ENCODE data around the gene BRMS1L.

DNA sequence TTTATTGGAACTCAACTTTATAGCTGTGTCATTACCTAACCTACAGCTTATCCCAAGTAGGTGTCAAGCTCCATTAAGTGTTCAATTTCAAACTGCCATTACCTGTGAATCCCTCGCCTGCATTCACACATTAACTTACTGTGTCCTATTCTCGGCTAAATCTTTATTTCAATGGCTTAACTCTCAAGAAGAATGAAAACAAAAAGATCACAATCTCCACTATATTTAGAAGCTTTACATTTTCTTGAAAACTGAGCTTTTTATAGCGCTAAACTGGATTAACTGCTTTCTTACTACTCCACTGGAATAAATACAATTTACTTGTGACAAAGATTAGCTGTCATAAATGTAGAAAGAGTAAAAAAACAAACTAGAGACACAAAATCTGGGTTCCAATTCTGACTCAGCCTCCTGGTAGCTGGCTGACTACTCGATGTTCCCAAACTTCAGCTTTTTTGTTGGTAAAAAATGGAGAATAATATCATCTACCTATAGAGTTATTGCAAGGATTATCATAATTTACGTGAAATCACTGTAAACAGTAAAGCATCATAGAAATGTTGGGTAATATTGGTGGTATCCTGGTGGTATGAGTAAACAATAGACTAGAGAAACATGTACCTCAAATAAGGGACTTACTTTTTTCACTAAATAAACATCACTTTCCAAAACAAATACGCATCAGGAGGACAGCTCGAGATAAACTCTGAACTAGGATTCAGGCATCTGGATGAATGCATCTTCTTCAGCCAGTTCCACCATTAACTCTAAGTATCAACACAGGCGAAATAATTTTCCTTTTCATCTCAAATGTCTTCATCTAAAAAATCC is 18.8 kb upstream of the BRMS1L start:
- TF ChIP-seq, protein P1, sequence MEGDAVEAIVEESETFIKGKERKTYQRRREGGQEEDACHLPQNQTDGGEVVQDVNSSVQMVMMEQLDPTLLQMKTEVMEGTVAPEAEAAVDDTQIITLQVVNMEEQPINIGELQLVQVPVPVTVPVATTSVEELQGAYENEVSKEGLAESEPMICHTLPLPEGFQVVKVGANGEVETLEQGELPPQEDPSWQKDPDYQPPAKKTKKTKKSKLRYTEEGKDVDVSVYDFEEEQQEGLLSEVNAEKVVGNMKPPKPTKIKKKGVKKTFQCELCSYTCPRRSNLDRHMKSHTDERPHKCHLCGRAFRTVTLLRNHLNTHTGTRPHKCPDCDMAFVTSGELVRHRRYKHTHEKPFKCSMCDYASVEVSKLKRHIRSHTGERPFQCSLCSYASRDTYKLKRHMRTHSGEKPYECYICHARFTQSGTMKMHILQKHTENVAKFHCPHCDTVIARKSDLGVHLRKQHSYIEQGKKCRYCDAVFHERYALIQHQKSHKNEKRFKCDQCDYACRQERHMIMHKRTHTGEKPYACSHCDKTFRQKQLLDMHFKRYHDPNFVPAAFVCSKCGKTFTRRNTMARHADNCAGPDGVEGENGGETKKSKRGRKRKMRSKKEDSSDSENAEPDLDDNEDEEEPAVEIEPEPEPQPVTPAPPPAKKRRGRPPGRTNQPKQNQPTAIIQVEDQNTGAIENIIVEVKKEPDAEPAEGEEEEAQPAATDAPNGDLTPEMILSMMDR (conservative IDR thresholded peaks at IDR 0.05 in 1 of 2, IDR thresholded peaks at IDR 0.05 in 1 of 2; ENCODE audit: low read depth in 1 of 2, low read length in 2 of 2): no peak
- TF ChIP-seq EZH2 (IDR thresholded peaks at IDR 0.05; ENCODE audit: low read length, missing control alignments): no peak
